K562 (cell line): ENCODE data around the gene PPM1G. TPM values are rescaled to one million over a fixed set of nuclear protein-coding genes. Genes with fewer than 3 reads are reported as not detected.
A peak's percentile ranks its signal among the peaks of the same experiment; 100 is the strongest.

Experiments
- ARID4B ChIP-seq: sonication (generic); formaldehyde crosslinking; IDR thresholded peaks from 2 replicates; pipeline ENCODE4 v1.8.0; 2022; ENCODE audit warnings: mild to moderate bottlenecking, missing genetic modification reagents
- CEBPG ChIP-seq, 3 experiments: fragments of 200-800 bp in 1 of 3; sonication (Bioruptor generic) in 1 of 3; sonication (generic) in 1 of 3; formaldehyde crosslinking in 1 of 3; IDR thresholded peaks in 2 of 3; conservative IDR thresholded peaks in 1 of 3; 2 replicates each; pipeline versions ENCODE4 v1.6.1 to v1.8.0; 2016 to 2022; ENCODE audit warnings: missing compliant biosample characterization in 2 of 3, missing genetic modification characterization in 2 of 3, mild to moderate bottlenecking in 1 of 3, missing genetic modification reagents in 1 of 3
- CSDE1 ChIP-seq, 2 experiments: fragments of 450-650 bp; IDR thresholded peaks; 2 replicates each; pipeline ENCODE4 v1.6.1; 2016; ENCODE audit warnings: mild to moderate bottlenecking in 1 of 2
- EGR1 ChIP-seq: fragments of 450-650 bp; conservative IDR thresholded peaks from 2 replicates; pipeline ENCODE4 v1.6.1; 2017; ENCODE audit warnings: mild to moderate bottlenecking
- EWSR1 ChIP-seq: fragments of 450-650 bp; IDR thresholded peaks from 2 replicates; pipeline ENCODE4 v1.6.1; 2018; ENCODE audit warnings: borderline replicate concordance, mild to moderate bottlenecking, low read depth, moderate library complexity; ENCODE audit not compliant: partially characterized antibody
- HNRNPK ChIP-seq: fragments of 200-400 bp; formaldehyde crosslinking; IDR thresholded peaks from one replicate; pipeline ENCODE4 v1.6.1; 2018; ENCODE audit warnings: mild to moderate bottlenecking, low read depth, low read length; ENCODE audit not compliant: poor library complexity, severe bottlenecking
- KAT2B ChIP-seq: IDR thresholded peaks from one replicate; pipeline ENCODE4 v1.6.1; 2012; ENCODE audit warnings: low read depth, mild to moderate bottlenecking, control low read depth, inconsistent platforms, low read length, moderate library complexity
- KAT8 ChIP-seq: fragments of 450-650 bp; IDR thresholded peaks from 2 replicates; pipeline ENCODE4 v1.6.1; 2016; ENCODE audit warnings: low read depth, mild to moderate bottlenecking
- KLF6 ChIP-seq: fragments of 250-450 bp; sonication (Bioruptor Pico); IDR thresholded peaks from 2 replicates; pipeline ENCODE4 v1.4.0; 2020; ENCODE audit warnings: mild to moderate bottlenecking, moderate library complexity, borderline replicate concordance
- MYBL2 ChIP-seq, 2 experiments: fragments of 450-650 bp in 1 of 2; sonication (generic) in 1 of 2; formaldehyde crosslinking in 1 of 2; IDR thresholded peaks; 2 replicates each; pipeline versions ENCODE4 v1.6.1 to v1.8.1; 2017 to 2022; ENCODE audit warnings: borderline replicate concordance in 1 of 2, inconsistent platforms in 1 of 2, low read depth in 1 of 2, mild to moderate bottlenecking in 1 of 2, missing genetic modification reagents in 1 of 2, moderate library complexity in 1 of 2
- NR2C1 ChIP-seq, 2 experiments: fragments of 450-650 bp; IDR thresholded peaks; 2 replicates each; pipeline ENCODE4 v1.6.1; 2017; ENCODE audit warnings: mild to moderate bottlenecking in 2 of 2, antibody characterized with exemption in 1 of 2, inconsistent platforms in 1 of 2, missing compliant biosample characterization in 1 of 2, missing genetic modification characterization in 1 of 2
- PHB2 ChIP-seq: fragments of 450-650 bp; IDR thresholded peaks from 2 replicates; pipeline ENCODE4 v1.6.1; 2017; ENCODE audit warnings: low read depth
- STAT5A ChIP-seq: IDR thresholded peaks from 2 replicates; pipeline ENCODE4 v1.6.1; 2012; ENCODE audit warnings: low read length, inconsistent platforms, borderline replicate concordance
- ZBTB9 ChIP-seq: fragments of 450-650 bp; formaldehyde crosslinking; IDR thresholded peaks from 2 replicates; pipeline ENCODE4 v1.4.0; 2020; ENCODE audit warnings: mild to moderate bottlenecking, moderate library complexity
- ZMIZ1 ChIP-seq, 2 experiments: fragments of 150-350 bp in 1 of 2; IDR thresholded peaks; 2 replicates each; pipeline ENCODE4 v1.6.1; 2012 to 2016; ENCODE audit warnings: low read depth in 2 of 2, low read length in 2 of 2, mild to moderate bottlenecking in 1 of 2, moderate library complexity in 1 of 2
- polyA plus RNA-seq, 8 experiments: library from polyadenylated mRNA; depleted of rRNA in 4 of 8; stranded (reverse) in 5 of 8; unstranded in 3 of 8; fragments of >200 nt; fragmentation: Nextera tagmentation in 2 of 8; fragmentation: Illumina TruSeq in 1 of 8; extraction: Ambion mirVana in 2 of 8; extraction: Trizol in 1 of 8; gene quantifications; 2 replicates each; pipeline versions ENCODE4 v1.2.1 to v1.2.3, GENCODE V29; 2011 to 2014; ENCODE audit warnings: inconsistent platforms in 1 of 8, missing spikeins in 1 of 8
- total RNA-seq, 7 experiments: library from RNA; depleted of rRNA in 6 of 7; stranded (reverse); fragments of >200 nt in 6 of 7; fragmentation: Illumina TruSeq in 2 of 7; extraction: Trizol in 2 of 7; gene quantifications; 2 replicates each; pipeline versions ENCODE4 v1.2.1 to v1.2.3, GENCODE V29; 2011 to 2021; ENCODE audit warnings: low replicate concordance in 1 of 7

Gene PPM1G
- total and polyA plus RNA-seq, 9 of the 15 experiments (the other 6 are each of a cell fraction or from before 2014, with no cell fraction given) = 61.7 to 230 (median 153) TPM

- no peak for TF ChIP-seq ZMIZ1 (IDR thresholded peaks at IDR 0.05; ENCODE audit: low read depth in 2 of 2, low read length in 2 of 2)
- no peak for TF ChIP-seq KAT2B
- no peak for TF ChIP-seq PHB2
- no peak for TF ChIP-seq KAT8
- TF ChIP-seq ZBTB9 (CRISPR knock-in tag) = no peak
- TF ChIP-seq EWSR1 = no peak
- TF ChIP-seq CEBPG (CRISPR knock-in tag; IDR thresholded peaks at IDR 0.05) = no peak
- no peak for TF ChIP-seq CEBPG (tag; conservative IDR thresholded peaks at IDR 0.05 in 1 of 2, IDR thresholded peaks at IDR 0.05 in 1 of 2)
- TF ChIP-seq EGR1 = no peak; the same call in 1 of the 2 replicates
- peak; percentile 45; the same call in 1 of the 2 replicates for TF ChIP-seq KLF6 (CRISPR knock-in tag)
- no peak for TF ChIP-seq ARID4B (CRISPR knock-in tag)
- TF ChIP-seq STAT5A = no peak; the same call in 1 of the 2 replicates
- TF ChIP-seq MYBL2 (IDR thresholded peaks at IDR 0.05; ENCODE audit: low read depth) = no peak
- no peak for TF ChIP-seq MYBL2 (CRISPR knock-in tag; IDR thresholded peaks at IDR 0.05; ENCODE audit: borderline replicate concordance)
- no peak for TF ChIP-seq CSDE1 (IDR thresholded peaks at IDR 0.05)
- no peak for TF ChIP-seq HNRNPK
- TF ChIP-seq NR2C1 (IDR thresholded peaks at IDR 0.05) = 0 out of 2 replicates have a peak, but pooled peaks have one; percentile 21
- no peak for TF ChIP-seq NR2C1 (tag; IDR thresholded peaks at IDR 0.05)
Measured at GRCh38 chr2:27370816-27371620, 38.4 kb downstream of the PPM1G start (continued).
